ENCODE data around the gene SNX10. TPM values are rescaled to one million over a fixed set of nuclear protein-coding genes. Genes with fewer than 3 reads are reported as not detected.
A peak's percentile ranks its signal among the peaks of the same experiment; 100 is the strongest.
"Not testable (repeated sequence)": the region's sequence is repeated elsewhere in the genome, so short reads cannot be mapped to it uniquely, and the experiment has no call there.

Gene SNX10
- total RNA-seq, 2 donors from 2014 or later: 1.3 to 6.7 TPM

- no peaks in the 10 kb centered on the region for H3K4me1 ChIP-seq
- H3K27ac ChIP-seq: no peak overlapping the region
- no peaks in the 10 kb centered on the region for H3K27me3 ChIP-seq
- H3K9me3 ChIP-seq: no peaks in the 10 kb centered on the region
- no peak for TF ChIP-seq CTCF (IDR thresholded peaks at IDR 0.05)
- TF ChIP-seq POLR2A (IDR thresholded peaks at IDR 0.05): no peak
- intact Hi-C loops (cut with DNase I): no loop called here
- no peak overlapping the region for H3K4me3 ChIP-seq
- H3K36me3 ChIP-seq (replicated peaks in 1 of 2; ENCODE audit: insufficient read depth in 1 of 2, low read depth in 2 of 2): no peaks in the 10 kb centered on the region
- ATAC-seq (no peak), DNase-seq (no peak)
These were observed 11.6 kb upstream of the SNX10 start for GRCh38 chr7:26280097-26280496.

- H3K4me1 ChIP-seq: no peaks in the 10 kb centered on the region
- no peaks in the 10 kb centered on the region for H3K36me3 ChIP-seq (replicated peaks in 1 of 2; ENCODE audit: insufficient read depth in 1 of 2, low read depth in 2 of 2)
- H3K4me3 ChIP-seq: no peak overlapping the region
- TF ChIP-seq POLR2A (IDR thresholded peaks at IDR 0.05): no peak
- TF ChIP-seq CTCF (IDR thresholded peaks at IDR 0.05): no peak
- 81 to 95% methylated on average over 4 of the region's 4 CpGs for WGBS, 2 donors
- no peaks in the 10 kb centered on the region for H3K27me3 ChIP-seq
- intact Hi-C loops (cut with DNase I): no loop called here
- DNase-seq: no peak
- H3K27ac ChIP-seq: no peak overlapping the region
- ATAC-seq: no peak
- no peaks in the 10 kb centered on the region for H3K9me3 ChIP-seq
These were observed 10.9 kb upstream of the SNX10 start for GRCh38 chr7:26280723-26281122.

- no peaks in the 10 kb centered on the region for H3K4me1 ChIP-seq
- DNase-seq (no peak), ATAC-seq (no peak)
- H3K36me3 ChIP-seq (replicated peaks in 1 of 2; ENCODE audit: insufficient read depth in 1 of 2, low read depth in 2 of 2): no peaks in the 10 kb centered on the region
- no peaks in the 10 kb centered on the region for H3K27me3 ChIP-seq
- intact Hi-C loops (cut with DNase I): no loop called here
- H3K4me3 ChIP-seq: no peak overlapping the region
- no peak overlapping the region for H3K27ac ChIP-seq
- WGBS, 2 donors: 94 to 96% methylated on average over 3 of the region's 3 CpGs
- no peak for TF ChIP-seq CTCF (IDR thresholded peaks at IDR 0.05)
- TF ChIP-seq POLR2A (IDR thresholded peaks at IDR 0.05): no peak
- no peaks in the 10 kb centered on the region for H3K9me3 ChIP-seq
These were observed 7.2 kb upstream of the SNX10 start for GRCh38 chr7:26284477-26284876.

DNA sequence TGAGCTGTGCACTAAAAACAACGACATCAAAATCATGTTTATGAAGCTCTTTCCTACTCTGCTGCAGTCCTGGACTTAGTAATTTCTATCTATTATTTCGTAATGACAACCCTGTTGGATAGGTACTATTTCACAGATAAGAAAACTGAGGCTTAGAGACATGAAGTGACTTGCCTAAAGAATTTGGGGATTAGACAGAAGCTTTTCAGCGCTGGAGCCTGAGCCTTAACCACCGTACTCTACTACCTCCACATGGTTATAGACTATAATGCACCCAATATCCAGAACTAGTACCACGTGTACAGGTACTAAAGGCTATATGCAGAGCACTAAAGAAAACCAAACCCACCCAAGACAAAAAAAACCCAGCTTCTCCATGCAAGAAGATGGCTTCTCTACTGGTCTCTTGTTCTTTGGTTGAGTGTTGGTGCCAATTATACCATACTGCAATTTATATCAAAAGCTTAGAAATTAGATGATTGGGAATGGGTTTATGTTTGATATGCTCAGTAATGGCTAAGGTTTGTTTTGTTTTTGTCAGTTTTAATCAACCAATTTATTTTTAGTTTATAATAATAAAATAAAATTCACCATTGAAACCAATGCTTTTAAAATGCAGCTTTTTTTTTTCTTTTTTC is 6.5 kb upstream of the SNX10 start:
- no peaks in the 10 kb centered on the region for H3K36me3 ChIP-seq (replicated peaks in 1 of 2; ENCODE audit: insufficient read depth in 1 of 2, low read depth in 2 of 2)
- H3K9me3 ChIP-seq: no peaks in the 10 kb centered on the region
- WGBS, 2 donors: 72 to 74% methylated on average over 5 of the region's 5 CpGs
- no peaks in the 10 kb centered on the region for H3K4me1 ChIP-seq
- H3K4me3 ChIP-seq: no peak overlapping the region
- no peak for DNase-seq
- H3K27me3 ChIP-seq: no peaks in the 10 kb centered on the region
- TF ChIP-seq CTCF (IDR thresholded peaks at IDR 0.05) (peak in 3 of 7 experiments; percentile 25 to 36 (median 34)), POLR2A (IDR thresholded peaks at IDR 0.05) (no peak)
- no peak overlapping the region for H3K27ac ChIP-seq
- intact Hi-C loops (cut with DNase I): no loop called here
- ATAC-seq: no peak

DNA sequence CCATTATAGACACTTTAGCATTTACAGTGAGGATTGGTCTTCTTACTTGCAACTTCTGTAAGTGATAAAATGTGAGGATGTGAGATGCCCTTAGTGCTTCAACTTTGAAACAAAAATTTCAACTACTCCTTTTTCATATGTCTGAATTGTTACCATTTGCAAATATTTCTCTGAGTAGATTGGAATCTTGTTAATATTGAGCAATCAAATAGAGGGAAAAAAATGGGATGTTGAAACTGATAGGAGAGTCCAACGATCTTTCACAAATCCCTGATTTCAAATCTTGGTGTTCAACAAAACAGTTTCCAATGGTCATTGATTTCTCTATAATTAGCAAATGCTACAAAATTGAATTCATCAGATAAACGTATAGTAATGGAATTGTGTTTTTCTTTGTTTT is 5.5 kb upstream of the SNX10 start:
- no peak overlapping the region for H3K4me3 ChIP-seq
- ATAC-seq (no peak), DNase-seq (no peak)
- H3K4me1 ChIP-seq: no peaks in the 10 kb centered on the region
- intact Hi-C loops (cut with DNase I): no loop called here
- no peaks in the 10 kb centered on the region for H3K36me3 ChIP-seq (replicated peaks in 1 of 2; ENCODE audit: insufficient read depth in 1 of 2, low read depth in 2 of 2)
- no peak overlapping the region for H3K27ac ChIP-seq
- no peaks in the 10 kb centered on the region for H3K27me3 ChIP-seq
- WGBS, 2 donors: 45 to 58% methylated on average over 2 of the region's 2 CpGs
- TF ChIP-seq POLR2A (IDR thresholded peaks at IDR 0.05): no peak
- no peak for TF ChIP-seq CTCF (IDR thresholded peaks at IDR 0.05)
- H3K9me3 ChIP-seq: no peaks in the 10 kb centered on the region

DNA sequence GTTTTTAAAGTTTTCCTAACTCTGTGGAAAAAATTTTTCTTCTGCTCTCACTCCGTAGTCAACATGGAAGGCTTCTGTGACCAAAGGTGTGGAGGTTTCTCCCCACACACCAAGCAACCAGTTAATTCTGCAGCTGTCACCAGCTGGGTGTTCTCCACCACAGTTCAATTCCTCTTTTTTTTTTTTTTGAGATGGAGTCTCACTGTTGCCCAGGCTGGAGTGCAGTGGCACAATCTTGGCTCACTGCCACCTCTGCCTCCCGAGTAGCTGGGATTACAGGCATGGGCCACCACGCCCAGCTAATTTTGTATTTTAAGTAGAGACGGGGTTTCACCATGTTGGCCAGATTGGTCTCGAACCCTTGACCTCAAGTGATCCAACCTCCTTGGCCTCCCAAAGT is 3.5 kb upstream of the SNX10 start:
- ATAC-seq; H3K4me1 ChIP-seq; intact Hi-C loops (cut with DNase I); H3K36me3 ChIP-seq (replicated peaks in 1 of 2; ENCODE audit: insufficient read depth in 1 of 2, low read depth in 2 of 2); H3K9me3 ChIP-seq; H3K27me3 ChIP-seq; H3K4me3 ChIP-seq; H3K27ac ChIP-seq: not testable (repeated sequence)
- peak in 2 of 4 donors; percentile 11 to 30 for DNase-seq
- WGBS, 2 donors: 67 to 73% methylated on average over 5 of the region's 5 CpGs

Measured in body of pancreas (tissue), 4 donors.